Jurkat, Clone E6-1 (cell line): ENCODE measurements around the gene PDZD8.
"Not testable (repeated sequence)": the region's sequence is repeated elsewhere in the genome, so short reads cannot be mapped to it uniquely, and the experiment has no call there.

Experiments used
- DNase-seq: peaks from one replicate; pipeline ENCODE4 v3.0.0-alpha.2; 2011; ENCODE audit warnings: low read depth, low spot score
- H3K4me3 ChIP-seq: 2 replicates; pipeline ENCODE4 v1.5.1; 2011; ENCODE audit warnings: mild to moderate bottlenecking, low read length, control low read depth, moderate library complexity

The PDZD8 gene

DNA sequence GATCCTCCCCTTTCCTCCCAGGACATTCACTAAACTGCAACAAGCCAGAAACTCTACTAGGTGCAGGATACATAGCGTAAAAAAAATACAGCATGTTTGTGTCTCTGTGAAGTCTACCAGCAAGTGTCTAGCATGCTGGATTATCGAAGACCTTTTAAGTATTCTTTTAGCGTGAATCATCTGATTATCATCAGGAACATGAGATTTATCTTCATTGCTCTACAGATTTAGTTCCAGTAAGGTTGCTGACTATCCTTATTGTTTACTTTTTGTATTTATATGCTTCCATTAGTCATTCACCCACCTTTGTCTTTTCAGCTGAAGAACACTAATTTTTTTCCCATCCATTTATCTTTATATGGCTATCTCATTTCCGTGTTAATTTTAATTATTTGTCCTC lies 62.8 kb downstream of the PDZD8 start:
- DNase-seq: no peak
- no peak overlapping the region for H3K4me3 ChIP-seq

DNA sequence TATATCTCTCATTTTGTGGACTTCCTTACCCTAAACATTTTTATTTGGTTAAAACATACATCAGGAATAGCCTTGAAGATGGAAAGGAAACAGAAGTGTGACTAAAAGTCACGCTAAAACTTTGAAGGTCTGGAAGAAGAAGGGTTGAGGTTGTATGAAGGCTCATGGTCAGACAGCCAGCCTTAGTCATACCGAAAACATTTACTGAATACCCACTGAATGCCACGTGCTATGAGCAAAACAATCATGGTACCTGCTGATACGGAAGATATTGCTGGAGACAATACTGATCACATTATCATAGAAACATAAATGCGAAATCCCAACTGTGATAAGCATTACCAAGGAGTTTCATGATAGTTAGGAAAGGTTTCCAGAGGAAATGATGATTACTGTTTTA lies 64.0 kb downstream of the PDZD8 start:
- no peak overlapping the region for H3K4me3 ChIP-seq
- no peak for DNase-seq

- no peak overlapping the region for H3K4me3 ChIP-seq
- DNase-seq: no peak
Measured at GRCh38 chr10:117306674-117307073, 68.6 kb downstream of the PDZD8 start.

GRCh38 chr10:117303451-117303850 lies 71.8 kb downstream of the PDZD8 start:
- not testable (repeated sequence) for H3K4me3 ChIP-seq, DNase-seq

DNA sequence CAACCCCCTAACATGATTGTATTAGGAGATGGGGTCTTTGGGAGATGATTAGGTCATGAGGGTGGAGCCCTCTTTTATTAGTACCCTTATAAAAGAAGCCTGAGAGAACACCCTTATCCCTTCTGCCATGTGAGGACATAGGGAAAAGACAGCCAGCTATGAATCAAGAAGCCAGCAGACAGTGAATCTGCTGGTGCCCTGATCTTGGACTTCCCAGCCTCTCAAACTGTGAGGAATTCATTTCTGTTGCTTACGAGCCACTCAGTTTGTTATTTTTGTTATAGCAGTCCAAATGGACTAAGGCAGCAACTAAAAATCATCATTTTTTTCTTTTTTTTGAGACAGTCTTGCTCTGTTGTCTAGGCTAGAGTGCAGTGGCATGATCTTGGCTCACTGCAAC lies 74.6 kb downstream of the PDZD8 start:
- H3K4me3 ChIP-seq: no peak overlapping the region

GRCh38 chr10:117299435-117299834 lies 75.8 kb downstream of the PDZD8 start:
- no peak for DNase-seq
- H3K4me3 ChIP-seq: no peak overlapping the region

More for the DNA sequence above, 74.6 kb downstream of the PDZD8 start:
- no peak for DNase-seq

GRCh38 chr10:117298219-117298618 lies 77.0 kb downstream of the PDZD8 start:
- no peak for DNase-seq
- no peak overlapping the region for H3K4me3 ChIP-seq

DNA sequence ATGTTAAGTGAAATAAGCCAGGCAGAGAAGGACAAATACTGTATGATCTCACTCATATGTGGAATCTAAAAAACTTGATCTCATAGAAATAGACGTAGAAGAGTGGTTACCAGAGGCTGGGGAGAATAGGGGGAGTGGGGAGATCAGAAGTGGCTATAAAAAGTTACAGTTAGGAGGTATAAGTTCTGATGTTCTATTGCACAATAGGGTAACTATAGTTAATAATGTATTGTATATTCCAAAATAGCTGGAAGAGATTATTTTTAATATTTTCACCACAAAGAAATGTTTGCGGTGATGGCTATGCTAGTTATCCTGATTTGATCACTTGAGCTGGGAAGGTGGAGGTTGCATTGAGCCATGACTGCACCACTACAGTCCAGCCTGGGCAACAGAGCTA lies 80.5 kb downstream of the PDZD8 start:
- no peak for DNase-seq
- no peak overlapping the region for H3K4me3 ChIP-seq

- H3K4me3 ChIP-seq: no peak overlapping the region
- DNase-seq: no peak
Measured at GRCh38 chr10:117294039-117294645, 81.1 kb downstream of the PDZD8 start.

DNA sequence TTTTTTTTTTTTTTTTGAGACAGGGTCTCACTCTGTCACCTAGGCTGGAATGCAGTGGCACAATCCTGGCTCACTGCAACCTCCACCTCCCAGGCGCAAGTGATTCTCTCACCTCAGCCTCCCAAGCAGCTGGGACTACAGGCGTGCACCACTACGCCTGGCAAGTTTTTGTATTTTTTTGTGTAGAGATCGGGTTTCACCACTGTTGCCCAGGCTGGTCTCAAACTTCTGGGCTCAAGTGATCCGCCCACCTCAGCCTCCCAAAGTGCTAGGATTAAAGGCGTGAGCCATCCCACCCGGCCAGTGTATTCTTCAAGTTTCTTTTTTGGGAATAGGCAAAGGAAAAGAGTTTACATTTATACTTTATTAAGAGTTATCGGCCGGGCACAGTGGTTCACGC lies 84.4 kb downstream of the PDZD8 start:
- not testable (repeated sequence) for H3K4me3 ChIP-seq, DNase-seq

- peak overlapping the region; percentile 17 for H3K4me3 ChIP-seq
- peak; percentile 92 for DNase-seq
Measured at GRCh38 chr10:117284716-117285494, 90.3 kb downstream of the PDZD8 start.

DNA sequence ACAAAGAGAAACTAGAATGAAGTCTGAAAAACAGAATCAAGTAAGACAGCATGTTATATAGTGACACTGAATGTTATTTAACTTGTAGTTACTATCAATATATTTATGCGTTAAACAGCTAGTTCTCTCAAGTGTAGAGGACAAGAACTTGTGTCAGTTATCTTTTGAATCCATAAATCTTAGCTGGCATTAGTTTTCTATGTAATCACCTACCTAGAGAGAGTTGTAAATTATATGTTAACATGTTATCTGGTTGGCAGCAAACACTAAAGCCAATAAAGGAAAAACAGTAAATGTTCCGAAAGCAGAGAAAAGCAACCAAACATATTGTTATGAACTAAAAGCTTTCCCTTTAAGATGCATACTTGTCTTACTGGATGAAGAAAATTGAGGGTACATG lies 97.6 kb downstream of the PDZD8 start:
- no peak overlapping the region for H3K4me3 ChIP-seq
- no peak for DNase-seq

GRCh38 chr10:117275121-117275520 lies 100.1 kb downstream of the PDZD8 start:
- no peak overlapping the region for H3K4me3 ChIP-seq
- DNase-seq: no peak

DNA sequence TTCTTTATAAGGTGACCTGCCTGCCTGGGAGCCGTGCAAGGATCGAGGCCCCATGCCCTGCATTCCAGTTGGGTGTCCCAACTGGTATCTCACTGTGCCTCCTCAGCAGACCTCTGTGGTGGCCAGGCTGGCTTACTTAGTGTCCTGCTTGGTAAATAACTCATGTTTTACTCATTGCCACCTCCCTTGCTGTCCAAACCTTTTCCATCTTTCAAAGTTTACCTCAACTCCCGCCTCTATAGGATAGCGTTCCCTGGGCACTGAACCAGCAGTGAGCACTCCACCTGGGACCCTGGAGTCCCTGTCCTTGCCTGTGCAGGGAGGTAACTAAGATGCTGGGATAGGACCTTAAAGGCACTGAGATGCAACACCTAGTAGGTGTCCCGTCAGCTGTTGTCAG lies 100.7 kb downstream of the PDZD8 start:
- no peak overlapping the region for H3K4me3 ChIP-seq
- DNase-seq: no peak

DNA sequence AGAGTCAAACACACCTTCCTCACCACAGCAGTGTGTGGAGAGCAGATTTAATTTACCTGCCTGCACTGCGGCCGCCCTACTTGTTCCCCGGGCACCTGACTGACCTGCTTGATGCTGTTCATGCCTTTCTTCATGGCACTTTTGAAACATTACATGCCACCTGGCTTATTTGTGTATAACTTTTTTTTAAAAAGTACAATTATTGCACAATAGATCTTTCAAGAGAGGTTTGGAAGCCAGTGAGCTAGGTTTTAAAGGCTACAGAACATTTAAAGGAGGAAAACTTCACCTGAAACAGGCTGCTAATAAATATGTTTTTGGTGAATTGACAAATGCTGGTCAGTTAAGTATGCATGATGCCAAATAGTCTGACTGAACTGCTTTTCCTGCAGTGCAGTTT lies 101.3 kb downstream of the PDZD8 start:
- no peak for DNase-seq
- no peak overlapping the region for H3K4me3 ChIP-seq

- DNase-seq: no peak
- no peak overlapping the region for H3K4me3 ChIP-seq
Measured at GRCh38 chr10:117272195-117273076, 102.8 kb downstream of the PDZD8 start.

GRCh38 chr10:117271427-117271826 lies 103.8 kb downstream of the PDZD8 start:
- DNase-seq: no peak

DNA sequence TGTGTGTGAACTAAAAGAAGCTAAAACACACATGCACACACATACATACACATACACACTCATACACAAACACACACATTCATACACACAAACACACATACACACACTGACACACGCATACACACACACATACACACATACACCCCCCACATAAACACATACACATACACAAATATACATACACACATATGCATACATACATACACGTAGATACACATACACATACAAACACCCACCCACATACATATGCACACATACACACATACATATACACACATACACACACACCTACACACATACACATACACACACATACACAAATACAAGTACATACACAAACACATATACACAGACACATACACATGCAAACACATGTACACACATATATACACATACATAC lies 106.3 kb downstream of the PDZD8 start:
- no peak for DNase-seq
- H3K4me3 ChIP-seq: no peak overlapping the region

More at GRCh38 chr10:117271427-117271826, 103.8 kb downstream of the PDZD8 start:
- H3K4me3 ChIP-seq: no peak overlapping the region

DNA sequence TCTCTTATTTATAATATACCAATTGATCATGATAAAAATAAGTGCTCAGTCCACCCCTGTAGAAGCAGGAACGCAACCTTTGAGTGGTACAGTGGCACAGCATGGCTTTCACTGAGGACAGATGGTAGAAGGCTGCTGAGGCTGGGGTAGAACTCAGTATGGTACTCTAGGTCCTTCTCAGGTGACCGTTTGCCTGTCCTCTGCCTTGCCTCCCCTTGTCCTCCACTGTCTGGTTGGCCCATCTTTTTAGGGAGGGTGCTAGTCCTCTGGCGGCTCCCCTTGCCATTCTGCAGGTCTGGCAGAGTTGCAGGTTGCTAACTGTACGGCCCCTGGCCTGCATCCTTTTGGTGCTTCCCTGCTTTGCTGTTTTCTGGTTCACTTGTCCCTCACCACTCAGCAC lies 107.0 kb downstream of the PDZD8 start:
- H3K4me3 ChIP-seq: no peak overlapping the region
- no peak for DNase-seq

DNA sequence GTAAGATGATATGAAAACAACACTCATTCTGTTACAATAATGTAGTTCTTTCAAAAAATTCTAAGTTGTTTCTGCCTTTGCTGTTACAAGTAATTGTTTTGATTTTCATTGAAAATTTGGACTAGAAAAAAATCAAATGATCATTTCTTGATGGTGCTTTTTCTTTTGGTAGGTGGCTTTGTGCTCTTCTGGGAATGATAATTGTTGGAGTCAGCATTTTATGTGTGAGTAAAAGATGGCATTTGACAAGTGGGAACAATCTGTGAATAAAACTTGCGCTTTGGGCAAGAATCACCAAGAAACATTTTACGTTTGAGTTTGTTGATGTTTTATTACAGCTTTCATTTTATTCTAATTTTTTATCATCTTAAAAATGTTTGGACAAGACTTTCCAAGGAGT lies 108.4 kb downstream of the PDZD8 start:
- H3K4me3 ChIP-seq: no peak overlapping the region

More for the DNA sequence above, 108.4 kb downstream of the PDZD8 start:
- no peak for DNase-seq
